Activated naive CD4-positive, alpha-beta T cell treated with anti-CD3 and anti-CD28 coated beads, Interleukin-2, amount 10 ng/mL, durations not matched to agents 7 days and 5 days (primary cell): ENCODE results near the gene CITED4.
"Not testable (repeated sequence)": the region's sequence is repeated elsewhere in the genome, so short reads cannot be mapped to it uniquely, and the experiment has no call there.

ENCODE experiments used
- CTCF ChIA-PET: fragments of 350-600 bp; sonication (Branson Sonifier 250); formaldehyde crosslinking; loops from one replicate; lab custom pipeline; 2021; ENCODE audit warnings: antibody characterized with exemption; lab: Charles Lee
- DNase-seq: peaks from one replicate; pipeline ENCODE4 v3.0.0-alpha.2; 2020
- H3K27ac Mint-ChIP-seq: one replicate; pipeline ENCODE4 v1.8.0; 2021; ENCODE audit warnings: mild to moderate bottlenecking, moderate library complexity, mixed read lengths
- H3K27me3 Mint-ChIP-seq: one replicate; pipeline ENCODE4 v1.8.0; 2021; ENCODE audit warnings: mild to moderate bottlenecking, mixed read lengths
- H3K36me3 Mint-ChIP-seq: one replicate; pipeline ENCODE4 v1.8.0; 2021; ENCODE audit warnings: mixed read lengths
- H3K4me1 Mint-ChIP-seq: one replicate; pipeline ENCODE4 v1.8.0; 2021; ENCODE audit warnings: mixed read lengths
- H3K4me3 Mint-ChIP-seq: one replicate; pipeline ENCODE4 v1.8.0; 2021; ENCODE audit warnings: mild to moderate bottlenecking, moderate library complexity, mixed read lengths
- H3K9me3 Mint-ChIP-seq: one replicate; pipeline ENCODE4 v1.8.0; 2021; ENCODE audit warnings: mixed read lengths

Gene CITED4

GRCh38 chr1:40895601-40896000 lies 33.4 kb upstream of the CITED4 start:
- Mint-ChIP-seq H3K9me3 (peaks cover 31% of the 10 kb centered on the region), H3K27me3 (peaks cover 18% of the 10 kb centered on the region), H3K4me3 (no peak overlapping the region), H3K4me1 (no peaks in the 10 kb centered on the region), H3K27ac (no peak overlapping the region), H3K36me3 (no peaks in the 10 kb centered on the region)
- CTCF ChIA-PET = no interaction called here
- no peak for DNase-seq

DNA sequence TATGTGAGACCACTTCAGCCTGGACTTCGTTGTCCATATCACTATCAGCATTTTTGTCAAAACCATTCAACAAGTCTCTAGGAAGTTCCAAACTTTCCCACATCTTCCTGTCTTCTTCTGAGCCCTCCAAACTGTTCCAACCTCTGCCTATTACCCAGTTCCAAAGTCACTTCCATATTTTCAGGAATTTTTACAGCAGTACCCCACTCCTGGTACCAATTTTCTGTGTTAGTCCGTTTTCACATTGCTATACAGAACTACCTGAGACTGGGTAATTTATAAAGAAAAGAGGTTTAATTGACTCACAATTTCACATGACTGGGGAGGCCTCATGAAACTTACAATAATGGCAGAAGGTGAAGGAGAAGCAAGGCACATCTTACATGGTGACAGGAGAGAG lies 32.7 kb upstream of the CITED4 start:
- peaks cover 31% of the 10 kb centered on the region for H3K9me3 Mint-ChIP-seq
- H3K4me1 Mint-ChIP-seq, H3K27ac Mint-ChIP-seq, H3K4me3 Mint-ChIP-seq, CTCF ChIA-PET, DNase-seq, H3K36me3 Mint-ChIP-seq: not testable (repeated sequence)
- peaks cover 23% of the 10 kb centered on the region for H3K27me3 Mint-ChIP-seq

DNA sequence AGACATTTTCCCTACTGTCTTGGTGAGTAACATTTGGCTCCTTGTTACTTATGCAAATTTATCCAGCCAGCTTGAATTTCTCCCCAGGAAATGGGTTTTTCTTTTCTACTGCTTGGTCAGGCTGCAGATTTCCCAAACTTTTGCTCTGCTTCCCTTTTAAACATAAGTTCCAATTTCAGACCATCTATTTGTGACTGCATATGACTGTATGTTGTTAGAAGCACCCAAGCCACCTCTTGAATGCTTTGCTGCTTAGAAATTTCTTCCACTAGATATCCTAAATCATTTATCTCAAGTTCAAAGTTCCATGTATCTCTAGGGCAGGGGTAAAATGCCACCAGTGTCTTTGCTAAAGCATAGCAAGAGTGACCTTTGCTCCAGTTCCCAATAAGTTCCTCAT lies 32.3 kb upstream of the CITED4 start:
- H3K36me3 Mint-ChIP-seq = no peaks in the 10 kb centered on the region
- no peak for DNase-seq
- peaks cover 31% of the 10 kb centered on the region for H3K9me3 Mint-ChIP-seq
- H3K4me3 Mint-ChIP-seq = no peak overlapping the region
- CTCF ChIA-PET = no interaction called here
- peaks cover 26% of the 10 kb centered on the region for H3K27me3 Mint-ChIP-seq
- H3K4me1 Mint-ChIP-seq = no peaks in the 10 kb centered on the region
- H3K27ac Mint-ChIP-seq = no peak overlapping the region

- Mint-ChIP-seq H3K27ac (no peak overlapping the region), H3K9me3 (peaks cover 31% of the 10 kb centered on the region), H3K27me3 (peaks cover 31% of the 10 kb centered on the region), H3K4me1 (no peaks in the 10 kb centered on the region), H3K4me3 (no peak overlapping the region), H3K36me3 (no peaks in the 10 kb centered on the region)
- no peak for DNase-seq
- CTCF ChIA-PET = no interaction called here
These were observed 31.8 kb upstream of the CITED4 start for GRCh38 chr1:40893946-40894345.

DNA sequence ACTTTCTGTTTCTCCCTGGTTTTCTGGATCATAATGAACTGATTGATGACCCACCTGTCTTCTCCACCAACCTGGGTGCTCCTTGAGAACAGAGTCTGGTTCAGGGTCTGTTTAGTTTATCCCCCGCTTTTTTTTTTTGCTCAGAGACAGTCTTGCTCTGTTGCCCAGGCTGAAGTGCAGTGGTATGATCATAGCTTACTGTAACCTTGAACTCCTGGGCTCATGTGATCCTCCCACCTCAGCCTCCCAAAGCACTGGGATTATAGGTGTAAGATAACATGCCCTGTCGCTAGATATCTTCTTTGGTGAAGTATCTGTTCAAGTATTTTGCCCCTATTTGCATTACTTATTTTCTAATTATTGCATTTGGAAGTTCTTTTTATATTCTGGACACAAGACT lies 30.2 kb upstream of the CITED4 start:
- Mint-ChIP-seq H3K4me1 (no peaks in the 10 kb centered on the region), H3K27ac (no peak overlapping the region), H3K4me3 (no peak overlapping the region), H3K36me3 (no peaks in the 10 kb centered on the region), H3K27me3 (peaks cover 39% of the 10 kb centered on the region), H3K9me3 (peaks cover 28% of the 10 kb centered on the region)
- DNase-seq = no peak
- CTCF ChIA-PET = no interaction called here

DNA sequence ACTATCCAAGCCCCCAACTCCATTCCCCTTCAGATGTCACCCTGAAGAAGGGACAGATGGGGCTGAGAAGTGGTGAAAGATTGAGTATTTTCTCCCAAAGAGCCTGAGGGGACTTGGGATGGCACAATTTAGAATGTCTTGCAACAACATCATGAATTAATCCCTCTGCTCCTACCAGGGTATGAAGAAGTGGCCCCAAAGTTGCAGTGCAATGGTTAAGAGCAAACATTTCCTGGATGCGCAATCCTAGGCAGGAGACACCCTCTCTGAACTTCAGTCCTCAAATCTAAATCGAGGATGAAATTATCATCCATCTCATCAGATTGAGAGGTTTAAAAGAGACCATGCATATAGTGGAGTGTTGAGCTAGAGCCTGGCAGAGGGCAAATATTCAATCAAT lies 28.6 kb upstream of the CITED4 start:
- H3K36me3 Mint-ChIP-seq = no peaks in the 10 kb centered on the region
- DNase-seq = no peak
- CTCF ChIA-PET = interaction anchor here (0.7 kb wide), 1 partner anchor 1243 kb away, joined by 3 read pairs; no protein-coding TSS in a partner anchor
- no peak overlapping the region for H3K27ac Mint-ChIP-seq
- H3K4me1 Mint-ChIP-seq = peaks cover 5% of the 10 kb centered on the region
- H3K4me3 Mint-ChIP-seq = no peak overlapping the region
- H3K9me3 Mint-ChIP-seq = peaks cover 27% of the 10 kb centered on the region
- H3K27me3 Mint-ChIP-seq = peaks cover 55% of the 10 kb centered on the region

- DNase-seq = no peak
- CTCF ChIA-PET = no interaction called here
- Mint-ChIP-seq H3K4me3 (no peak overlapping the region), H3K27ac (no peak overlapping the region), H3K4me1 (peaks cover 9% of the 10 kb centered on the region), H3K36me3 (no peaks in the 10 kb centered on the region), H3K9me3 (no peaks in the 10 kb centered on the region), H3K27me3 (peaks cover 74% of the 10 kb centered on the region)
These were observed 25.5 kb upstream of the CITED4 start for GRCh38 chr1:40887652-40888051.

DNA sequence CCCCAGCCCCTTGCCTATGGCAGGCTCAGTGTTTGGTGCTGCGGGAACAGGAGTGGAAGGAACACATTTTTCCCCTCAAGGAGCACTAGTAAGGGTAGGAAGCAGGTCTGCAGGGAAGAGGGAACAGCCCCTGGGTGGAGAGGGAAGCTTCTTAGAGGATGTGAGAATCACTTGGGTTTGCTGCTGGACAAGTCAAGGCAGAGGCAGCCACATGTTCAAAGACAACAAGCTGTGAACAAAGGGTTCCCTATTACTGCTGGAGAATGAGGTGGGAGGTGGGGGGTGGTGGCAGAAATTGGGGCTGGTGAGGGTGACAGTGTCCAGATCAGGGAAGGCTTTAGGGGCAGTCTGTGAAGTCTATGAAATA lies 24.8 kb upstream of the CITED4 start:
- CTCF ChIA-PET = no interaction called here
- H3K27me3 Mint-ChIP-seq = peaks cover 76% of the 10 kb centered on the region

GRCh38 chr1:40886318-40887011 lies 24.3 kb upstream of the CITED4 start:
- Mint-ChIP-seq H3K27me3 (peaks cover 81% of the 10 kb centered on the region), H3K4me3 (no peak overlapping the region), H3K36me3 (no peaks in the 10 kb centered on the region), H3K27ac (no peak overlapping the region), H3K9me3 (no peaks in the 10 kb centered on the region), H3K4me1 (peaks cover 9% of the 10 kb centered on the region)
- CTCF ChIA-PET = interaction anchor here (0.6 kb wide), 1 partner anchor 15 kb away, joined by 3 read pairs; no protein-coding TSS in a partner anchor
- no peak for DNase-seq

More for the DNA sequence above, 24.8 kb upstream of the CITED4 start:
- no peak for DNase-seq
- no peak overlapping the region for H3K4me3 Mint-ChIP-seq
- peaks cover 9% of the 10 kb centered on the region for H3K4me1 Mint-ChIP-seq
- H3K27ac Mint-ChIP-seq = no peak overlapping the region
- no peaks in the 10 kb centered on the region for H3K36me3 Mint-ChIP-seq
- no peaks in the 10 kb centered on the region for H3K9me3 Mint-ChIP-seq

GRCh38 chr1:40884055-40884795 lies 22.1 kb upstream of the CITED4 start:
- CTCF ChIA-PET = interaction anchor here (1.1 kb wide), 1 partner anchor 68 kb away, joined by 4 read pairs; no protein-coding TSS in a partner anchor
- peaks cover 9% of the 10 kb centered on the region for H3K4me1 Mint-ChIP-seq
- peaks cover 88% of the 10 kb centered on the region for H3K27me3 Mint-ChIP-seq
- H3K36me3 Mint-ChIP-seq = no peaks in the 10 kb centered on the region
- H3K9me3 Mint-ChIP-seq = no peaks in the 10 kb centered on the region
- H3K4me3 Mint-ChIP-seq = no peak overlapping the region
- no peak overlapping the region for H3K27ac Mint-ChIP-seq
- DNase-seq = no peak

DNA sequence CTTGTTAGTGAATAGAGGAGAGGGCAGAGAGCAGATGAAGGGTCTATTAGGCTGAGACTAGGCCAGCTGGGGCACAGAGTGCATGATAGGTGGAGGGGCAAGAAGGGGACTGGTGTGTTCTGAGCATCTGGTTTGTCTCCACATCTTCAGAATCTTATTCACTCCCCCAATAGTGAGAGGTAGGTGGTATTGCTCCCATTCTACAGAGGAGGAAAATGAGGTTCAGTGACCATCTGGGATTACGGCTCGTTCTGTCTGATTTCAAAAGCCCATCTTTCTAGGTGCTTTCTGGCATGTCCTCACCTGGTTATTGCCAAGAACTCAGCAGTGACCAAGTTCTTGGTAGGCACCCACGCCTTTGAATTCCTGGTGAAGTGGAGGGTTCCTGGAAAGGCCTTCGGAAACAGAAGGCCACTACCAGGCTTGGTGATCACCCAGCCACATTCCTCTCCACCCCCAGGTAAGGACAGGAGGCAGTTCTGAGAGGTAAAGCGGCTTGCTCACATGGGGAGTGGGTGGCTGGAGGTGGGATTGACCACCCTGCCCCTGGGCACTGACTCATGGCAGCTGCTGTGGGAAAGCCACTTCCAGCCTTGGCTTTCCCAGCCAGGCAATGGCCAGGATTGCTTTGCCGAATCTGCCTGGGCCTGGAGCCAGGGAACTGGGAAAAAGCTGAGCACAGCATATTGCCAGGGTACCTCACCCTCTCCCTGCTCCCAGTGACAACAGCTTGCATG lies 18.8 kb upstream of the CITED4 start:
- Mint-ChIP-seq H3K36me3 (peaks cover 4% of the 10 kb centered on the region), H3K9me3 (peaks cover 8% of the 10 kb centered on the region), H3K4me1 (peaks cover 24% of the 10 kb centered on the region), H3K4me3 (no peak overlapping the region), H3K27me3 (peaks cover 60% of the 10 kb centered on the region), H3K27ac (no peak overlapping the region)
- no peak for DNase-seq
- CTCF ChIA-PET = no interaction called here

GRCh38 chr1:40879482-40880175 lies 17.5 kb upstream of the CITED4 start:
- no peak for DNase-seq
- Mint-ChIP-seq H3K27ac (no peak overlapping the region), H3K36me3 (peaks cover 7% of the 10 kb centered on the region), H3K27me3 (peaks cover 46% of the 10 kb centered on the region), H3K4me1 (peaks cover 35% of the 10 kb centered on the region), H3K4me3 (no peak overlapping the region), H3K9me3 (peaks cover 13% of the 10 kb centered on the region)
- CTCF ChIA-PET = no interaction called here

DNA sequence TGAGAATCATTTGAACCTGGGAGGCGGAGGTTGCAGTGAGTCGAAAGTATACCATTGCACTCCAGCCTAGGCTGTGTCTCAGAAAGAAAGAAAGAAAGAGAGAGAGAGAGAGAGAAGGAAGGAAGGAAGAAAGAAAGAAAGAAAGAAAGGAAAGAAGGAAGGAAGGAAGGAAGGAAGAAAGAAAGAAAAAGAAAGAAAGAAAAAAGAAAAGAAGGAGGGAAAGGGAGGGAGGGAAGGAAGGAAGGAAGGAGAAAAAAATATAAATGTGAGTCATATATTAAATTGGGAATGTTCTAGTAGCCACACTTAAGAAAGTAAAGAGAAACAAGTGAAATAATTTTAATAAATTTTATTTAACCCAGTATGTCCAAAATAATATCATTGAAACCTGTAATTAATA lies 16.7 kb upstream of the CITED4 start:
- no peak overlapping the region for H3K27ac Mint-ChIP-seq
- H3K36me3 Mint-ChIP-seq = peaks cover 7% of the 10 kb centered on the region
- peaks cover 13% of the 10 kb centered on the region for H3K9me3 Mint-ChIP-seq
- H3K4me1 Mint-ChIP-seq = peaks cover 37% of the 10 kb centered on the region
- no peak overlapping the region for H3K4me3 Mint-ChIP-seq
- H3K27me3 Mint-ChIP-seq = peaks cover 39% of the 10 kb centered on the region
- DNase-seq = no peak
- CTCF ChIA-PET = no interaction called here

- peaks cover 46% of the 10 kb centered on the region for H3K4me1 Mint-ChIP-seq
- no peak for DNase-seq
- H3K27me3 Mint-ChIP-seq = peaks cover 31% of the 10 kb centered on the region
- peaks cover 7% of the 10 kb centered on the region for H3K36me3 Mint-ChIP-seq
- no peak overlapping the region for H3K27ac Mint-ChIP-seq
- H3K4me3 Mint-ChIP-seq = no peak overlapping the region
- CTCF ChIA-PET = no interaction called here
- peaks cover 13% of the 10 kb centered on the region for H3K9me3 Mint-ChIP-seq
These were observed 15.5 kb upstream of the CITED4 start for GRCh38 chr1:40877698-40878097.
